ENCODE results near the gene KIF26B.

KIF26B gene

GRCh38 chr1:245582026-245582425, 427.2 kb downstream of the KIF26B start:
- H3K27ac ChIP-seq (ENCODE audit: low read depth, low read length, poor library complexity, severe bottlenecking): no peak overlapping the region
- no peaks in the 10 kb centered on the region for H4K20me1 ChIP-seq (ENCODE audit: insufficient read depth, low read length)
- H3K27me3 ChIP-seq (ENCODE audit: insufficient read depth, low read length): 0 out of 2 replicates have a peak, but pooled peaks cover 3% of the 10 kb centered on the region
- no peaks in the 10 kb centered on the region for H3K4me1 ChIP-seq (ENCODE audit: insufficient read depth, low read length, severe bottlenecking)
- no peaks in the 10 kb centered on the region for H3K9me3 ChIP-seq (ENCODE audit: low read length)
- no peaks in the 10 kb centered on the region for H3K9me2 ChIP-seq (ENCODE audit: low read depth, low read length)
- no peak overlapping the region for H2AFZ ChIP-seq (ENCODE audit: low read length)
- H3F3A ChIP-seq (ENCODE audit: insufficient read depth, low read length): no peaks in the 10 kb centered on the region
- no peak for TF ChIP-seq EZH2 (IDR thresholded peaks at IDR 0.05; ENCODE audit: borderline replicate concordance, low read length)
- TF ChIP-seq, protein P1, sequence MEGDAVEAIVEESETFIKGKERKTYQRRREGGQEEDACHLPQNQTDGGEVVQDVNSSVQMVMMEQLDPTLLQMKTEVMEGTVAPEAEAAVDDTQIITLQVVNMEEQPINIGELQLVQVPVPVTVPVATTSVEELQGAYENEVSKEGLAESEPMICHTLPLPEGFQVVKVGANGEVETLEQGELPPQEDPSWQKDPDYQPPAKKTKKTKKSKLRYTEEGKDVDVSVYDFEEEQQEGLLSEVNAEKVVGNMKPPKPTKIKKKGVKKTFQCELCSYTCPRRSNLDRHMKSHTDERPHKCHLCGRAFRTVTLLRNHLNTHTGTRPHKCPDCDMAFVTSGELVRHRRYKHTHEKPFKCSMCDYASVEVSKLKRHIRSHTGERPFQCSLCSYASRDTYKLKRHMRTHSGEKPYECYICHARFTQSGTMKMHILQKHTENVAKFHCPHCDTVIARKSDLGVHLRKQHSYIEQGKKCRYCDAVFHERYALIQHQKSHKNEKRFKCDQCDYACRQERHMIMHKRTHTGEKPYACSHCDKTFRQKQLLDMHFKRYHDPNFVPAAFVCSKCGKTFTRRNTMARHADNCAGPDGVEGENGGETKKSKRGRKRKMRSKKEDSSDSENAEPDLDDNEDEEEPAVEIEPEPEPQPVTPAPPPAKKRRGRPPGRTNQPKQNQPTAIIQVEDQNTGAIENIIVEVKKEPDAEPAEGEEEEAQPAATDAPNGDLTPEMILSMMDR (IDR thresholded peaks at IDR 0.05; ENCODE audit: low read length): no peak
- no peak overlapping the region for H3K4me3 ChIP-seq (ENCODE audit: low read depth, low read length, poor library complexity, severe bottlenecking)
- H3K9ac ChIP-seq (ENCODE audit: low read length): no peak overlapping the region
- no peaks in the 10 kb centered on the region for H3K79me2 ChIP-seq (ENCODE audit: insufficient read depth, low read length)
- no peak overlapping the region for H3K4me2 ChIP-seq (ENCODE audit: low read length)
- no peaks in the 10 kb centered on the region for H3K36me3 ChIP-seq (ENCODE audit: insufficient read depth, low read length)

DNA sequence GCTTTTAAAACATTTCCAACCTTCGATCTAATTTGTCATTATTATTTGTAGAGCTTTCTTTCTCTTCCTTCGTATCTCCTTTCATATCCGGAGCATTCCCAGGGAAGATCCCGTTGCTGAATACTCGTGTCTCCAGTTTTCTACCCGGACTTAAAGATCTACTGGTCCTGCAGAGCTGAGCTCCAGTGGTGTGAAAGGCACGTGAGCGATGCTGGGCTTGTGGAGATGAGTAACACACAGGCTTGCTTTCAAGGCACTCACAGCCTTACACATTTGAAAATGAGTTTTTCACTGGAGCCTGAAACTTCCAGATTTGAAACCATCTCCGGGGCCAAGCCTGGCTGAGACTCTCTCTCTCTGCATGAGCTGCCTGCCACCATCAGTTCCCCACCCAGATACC, 428.3 kb downstream of the KIF26B start:
- no peaks in the 10 kb centered on the region for H3K9me2 ChIP-seq (ENCODE audit: low read depth, low read length)
- H3K9me3 ChIP-seq (ENCODE audit: low read length): no peaks in the 10 kb centered on the region
- no peaks in the 10 kb centered on the region for H3K79me2 ChIP-seq (ENCODE audit: insufficient read depth, low read length)
- H3K4me2 ChIP-seq (ENCODE audit: low read length): no peak overlapping the region
- H3K27ac ChIP-seq (ENCODE audit: low read depth, low read length, poor library complexity, severe bottlenecking): no peak overlapping the region
- H2AFZ ChIP-seq (ENCODE audit: low read length): no peak overlapping the region
- 0 out of 2 replicates have a peak, but pooled peaks cover 3% of the 10 kb centered on the region for H3K27me3 ChIP-seq (ENCODE audit: insufficient read depth, low read length)
- no peaks in the 10 kb centered on the region for H4K20me1 ChIP-seq (ENCODE audit: insufficient read depth, low read length)
- H3K9ac ChIP-seq (ENCODE audit: low read length): no peak overlapping the region
- no peaks in the 10 kb centered on the region for H3F3A ChIP-seq (ENCODE audit: insufficient read depth, low read length)
- H3K4me1 ChIP-seq (ENCODE audit: insufficient read depth, low read length, severe bottlenecking): no peaks in the 10 kb centered on the region
- no peak overlapping the region for H3K4me3 ChIP-seq (ENCODE audit: low read depth, low read length, poor library complexity, severe bottlenecking)
- H3K36me3 ChIP-seq (ENCODE audit: insufficient read depth, low read length): no peaks in the 10 kb centered on the region
- TF ChIP-seq, protein P1 (IDR thresholded peaks at IDR 0.05; ENCODE audit: low read length): no peak
- TF ChIP-seq EZH2 (IDR thresholded peaks at IDR 0.05; ENCODE audit: borderline replicate concordance, low read length): no peak

GRCh38 chr1:245583575-245584330, 429.0 kb downstream of the KIF26B start:
- no peaks in the 10 kb centered on the region for H3K9me2 ChIP-seq (ENCODE audit: low read depth, low read length)
- no peaks in the 10 kb centered on the region for H3F3A ChIP-seq (ENCODE audit: insufficient read depth, low read length)
- H3K79me2 ChIP-seq (ENCODE audit: insufficient read depth, low read length): no peaks in the 10 kb centered on the region
- no peaks in the 10 kb centered on the region for H4K20me1 ChIP-seq (ENCODE audit: insufficient read depth, low read length)
- H3K4me1 ChIP-seq (ENCODE audit: insufficient read depth, low read length, severe bottlenecking): no peaks in the 10 kb centered on the region
- TF ChIP-seq EZH2 (IDR thresholded peaks at IDR 0.05; ENCODE audit: borderline replicate concordance, low read length): no peak
- TF ChIP-seq, protein P1 (IDR thresholded peaks at IDR 0.05; ENCODE audit: low read length): no peak
- H3K4me3 ChIP-seq (ENCODE audit: low read depth, low read length, poor library complexity, severe bottlenecking): no peak overlapping the region
- H3K9me3 ChIP-seq (ENCODE audit: low read length): no peaks in the 10 kb centered on the region
- H3K27ac ChIP-seq (ENCODE audit: low read depth, low read length, poor library complexity, severe bottlenecking): no peak overlapping the region
- H3K27me3 ChIP-seq (ENCODE audit: insufficient read depth, low read length): 0 out of 2 replicates have a peak, but pooled peaks cover 3% of the 10 kb centered on the region
- H3K4me2 ChIP-seq (ENCODE audit: low read length): no peak overlapping the region
- H3K9ac ChIP-seq (ENCODE audit: low read length): no peak overlapping the region
- H3K36me3 ChIP-seq (ENCODE audit: insufficient read depth, low read length): no peaks in the 10 kb centered on the region
- H2AFZ ChIP-seq (ENCODE audit: low read length): no peak overlapping the region
